Measurements from ENCODE around the gene DNMT3B. TPM values are rescaled to one million over a fixed set of nuclear protein-coding genes. Genes with fewer than 3 reads are reported as not detected.
A peak's percentile ranks its signal among the peaks of the same experiment; 100 is the strongest.

The DNMT3B gene
- total and polyA plus RNA-seq, 9 of the 15 experiments (the other 6 are each of a cell fraction or from before 2014, with no cell fraction given) = 9.3 to 74.8 (median 49.1) TPM

DNA sequence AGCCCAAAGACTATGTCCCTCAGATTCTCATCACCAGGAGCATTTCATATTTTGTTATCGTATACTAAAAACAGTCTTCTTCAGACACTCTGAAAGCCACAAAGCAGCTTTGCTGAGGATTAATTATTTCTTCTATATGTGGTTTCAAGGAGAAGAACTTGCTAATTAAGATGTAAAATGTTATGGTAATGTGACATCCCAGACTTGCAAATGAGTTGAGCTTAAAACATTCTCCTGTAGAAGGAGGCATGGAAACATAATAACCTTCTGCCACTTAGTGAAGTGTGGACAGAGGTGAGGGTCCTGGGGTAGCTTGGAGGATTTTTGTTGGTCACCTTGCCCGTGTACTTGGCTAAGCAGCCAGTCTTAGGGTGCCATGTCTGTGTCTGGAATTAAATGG is 40.9 kb downstream of the DNMT3B start:
- Histone ChIP-seq H3K36me3 (ENCODE audit: control insufficient read depth, insufficient read depth, low read length) (peaks cover 100% of the 10 kb centered on the region), H3K9me3 (replicated peaks; ENCODE audit: control insufficient read depth, insufficient read depth, low read depth, low read length) (no peaks in the 10 kb centered on the region), H3K9me1 (ENCODE audit: control insufficient read depth, insufficient read depth, low read length) (no peaks in the 10 kb centered on the region), H3K4me2 (ENCODE audit: insufficient read depth, low read length) (no peak overlapping the region), H3K27me3 (ENCODE audit: control insufficient read depth in 2 of 2, insufficient read depth in 2 of 2, low read length in 2 of 2) (no peaks in the 10 kb centered on the region), H3K9ac (ENCODE audit: insufficient read depth in 1 of 2, low read depth in 2 of 2, low read length in 2 of 2) (no peak overlapping the region), H3K79me2 (ENCODE audit: control insufficient read depth, insufficient read depth, low read length) (no peaks in the 10 kb centered on the region), H4K20me1 (replicated peaks; ENCODE audit: control insufficient read depth, insufficient read depth, low read length) (peaks cover 5% of the 10 kb centered on the region; the same call in 1 of the 2 replicates), H3K4me3 (no peak overlapping the region), H3K4me1 (replicated peaks in 1 of 2; ENCODE audit: control insufficient read depth in 2 of 2, insufficient read depth in 2 of 2, low read length in 2 of 2) (no peaks in the 10 kb centered on the region), H2AFZ (ENCODE audit: low read depth, low read length) (no peak overlapping the region), H3K27ac (ENCODE audit: extremely low read depth, low read depth, low read length) (no peak overlapping the region)
- no peak for DNase-seq (ENCODE audit: extremely low read depth in 1 of 4, low spot score in 3 of 4)
- intact Hi-C loops (cut with micrococcal nuclease) = loop anchor here (10.0 kb wide), 1 partner anchor 52 kb away; the partner anchor contains the start of gene EFCAB8
- ChIA-PET CTCF (ENCODE audit: low intra/inter-chr PET ratio) (no interaction called here), POLR2A (interaction anchor here (0.6 kb wide), 1 partner anchor 317 kb away, joined by 3 read pairs; no protein-coding TSS in a partner anchor)
- no peak for FAIRE-seq
- BruUV-seq (replicated peaks) = TSS peak; percentile 4
- WGBS (ENCODE audit: insufficient coverage, low coverage, missing lambda C conversion rate) = 94% methylated on average over 2 of the region's 2 CpGs
- in situ Hi-C loops (cut with MboI) = no loop called here
- no peak for ATAC-seq
- TF ChIP-seq E2F3 (CRISPR knock-in tag; IDR thresholded peaks at IDR 0.05) = no peak
- no peak for TF ChIP-seq NR2F6 (CRISPR knock-in tag; IDR thresholded peaks at IDR 0.05)
- no peak for TF ChIP-seq BRD9 (IDR thresholded peaks at IDR 0.05; ENCODE audit: low read depth, partially characterized antibody)
- TF ChIP-seq KLF1 (tag; IDR thresholded peaks at IDR 0.05) = no peak
- no peak for TF ChIP-seq ZBTB1 (CRISPR knock-in tag; IDR thresholded peaks at IDR 0.05; ENCODE audit: borderline replicate concordance, low read depth)
- TF ChIP-seq HNRNPLL (IDR thresholded peaks at IDR 0.05; ENCODE audit: low read depth, low read length, poor library complexity, severe bottlenecking) = no peak
- no peak for TF ChIP-seq PHB (CRISPR knock-in tag; IDR thresholded peaks at IDR 0.05)
- no peak for TF ChIP-seq ZNF124 (CRISPR knock-in tag; IDR thresholded peaks at IDR 0.05)
- no peak for TF ChIP-seq UBTF (IDR thresholded peaks at IDR 0.05; ENCODE audit: borderline replicate concordance in 1 of 2, low read depth in 2 of 2, low read length in 2 of 2)
- TF ChIP-seq ZNF217 (CRISPR knock-in tag; IDR thresholded peaks at IDR 0.05) = no peak
- no peak for TF ChIP-seq ZNF551 (CRISPR knock-in tag; IDR thresholded peaks at IDR 0.05)
- TF ChIP-seq MEF2D (tag; conservative IDR thresholded peaks at IDR 0.05; ENCODE audit: low read depth) = no peak
- TF ChIP-seq ZNF512 (tag; IDR thresholded peaks at IDR 0.05) = no peak
- no peak for TF ChIP-seq ETV5 (CRISPR knock-in tag; IDR thresholded peaks at IDR 0.05; ENCODE audit: low read depth)
- no peak for TF ChIP-seq JUN (IDR thresholded peaks at IDR 0.05; ENCODE audit: borderline replicate concordance, low read depth, low read length)
- no peak for TF ChIP-seq JUN (CRISPR knock-in tag; IDR thresholded peaks at IDR 0.05; ENCODE audit: borderline replicate concordance)
- TF ChIP-seq, protein P1, sequence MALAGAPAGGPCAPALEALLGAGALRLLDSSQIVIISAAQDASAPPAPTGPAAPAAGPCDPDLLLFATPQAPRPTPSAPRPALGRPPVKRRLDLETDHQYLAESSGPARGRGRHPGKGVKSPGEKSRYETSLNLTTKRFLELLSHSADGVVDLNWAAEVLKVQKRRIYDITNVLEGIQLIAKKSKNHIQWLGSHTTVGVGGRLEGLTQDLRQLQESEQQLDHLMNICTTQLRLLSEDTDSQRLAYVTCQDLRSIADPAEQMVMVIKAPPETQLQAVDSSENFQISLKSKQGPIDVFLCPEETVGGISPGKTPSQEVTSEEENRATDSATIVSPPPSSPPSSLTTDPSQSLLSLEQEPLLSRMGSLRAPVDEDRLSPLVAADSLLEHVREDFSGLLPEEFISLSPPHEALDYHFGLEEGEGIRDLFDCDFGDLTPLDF (CRISPR knock-in tag; IDR thresholded peaks at IDR 0.05) = no peak
- no peak for TF ChIP-seq DDX20 (tag; IDR thresholded peaks at IDR 0.05; ENCODE audit: low read depth)

Measured in K562 (cell line).